GM12878 (cell line): Measurements from ENCODE around the gene PSMD8. TPM values are rescaled to one million over a fixed set of nuclear protein-coding genes. Genes with fewer than 3 reads are reported as not detected.

Source experiments
- CHD2 ChIP-seq: IDR thresholded peaks from 2 replicates; pipeline ENCODE4 v1.6.1; 2011; ENCODE audit warnings: low read depth, low read length, improper control_type of control experiment, borderline replicate concordance
- FOS ChIP-seq: IDR thresholded peaks from 3 replicates; pipeline ENCODE4 v1.6.1; 2011; ENCODE audit warnings: borderline replicate concordance; ENCODE audit not compliant: insufficient read length; ENCODE audit errors: extremely low read depth
- GATAD2B ChIP-seq: fragments of 450-650 bp; conservative IDR thresholded peaks from 2 replicates; pipeline ENCODE4 v1.6.1; 2017; ENCODE audit warnings: low read depth, mild to moderate bottlenecking, moderate library complexity
- NR2C2 ChIP-seq: IDR thresholded peaks from 2 replicates; pipeline ENCODE4 v1.6.1; 2011; ENCODE audit warnings: borderline replicate concordance, low read depth; ENCODE audit not compliant: control insufficient read depth, insufficient read length
- STAT1 ChIP-seq: fragments of 450-650 bp; conservative IDR thresholded peaks from 2 replicates; pipeline ENCODE4 v1.6.1; 2014; ENCODE audit warnings: antibody characterized with exemption, mild to moderate bottlenecking
- TCF3 ChIP-seq: IDR thresholded peaks from 2 replicates; pipeline ENCODE4 v1.6.1; 2012; ENCODE audit warnings: low read depth, mild to moderate bottlenecking, low read length, borderline replicate concordance; ENCODE audit not compliant: insufficient read depth
- polyA plus RNA-seq, 11 experiments: library from polyadenylated mRNA; depleted of rRNA in 4 of 11; unstranded in 6 of 11; stranded (reverse) in 5 of 11; fragments of >200 nt; fragmentation: Nextera tagmentation in 4 of 11; fragmentation: Illumina TruSeq in 1 of 11; extraction: Ambion mirVana in 4 of 11; extraction: Trizol in 1 of 11; gene quantifications; 1 replicate in 1 of 11; 2 replicates in 10 of 11; pipeline versions ENCODE4 v1.2.1 to v1.2.3, GENCODE V29; 2011 to 2016; ENCODE audit warnings: inconsistent platforms in 2 of 11, missing spikeins in 2 of 11, low read depth in 1 of 11
- total RNA-seq, 4 experiments: library from RNA; depleted of rRNA in 3 of 4; stranded (reverse); fragments of >200 nt in 3 of 4; fragmentation: Illumina TruSeq in 1 of 4; extraction: Trizol in 1 of 4; gene quantifications; 2 replicates each; pipeline versions ENCODE4 v1.2.1 to v1.2.3, GENCODE V29; 2013 to 2021
- TF ChIP-seq, protein P1 (sequence below): fragments of 450-650 bp; IDR thresholded peaks from 2 replicates; pipeline ENCODE4 v1.6.1; 2018; ENCODE audit warnings: borderline replicate concordance, mild to moderate bottlenecking; ENCODE audit not compliant: partially characterized antibody
- TF ChIP-seq, protein P2 (sequence below): fragments of 450-650 bp; conservative IDR thresholded peaks from 2 replicates; pipeline ENCODE4 v1.6.1; 2017; ENCODE audit warnings: mild to moderate bottlenecking, moderate library complexity
- TF ChIP-seq, protein P3 (sequence below): fragments of 450-650 bp; IDR thresholded peaks from 2 replicates; pipeline ENCODE4 v1.6.1; 2016; ENCODE audit warnings: mild to moderate bottlenecking, moderate library complexity, borderline replicate concordance
- TF ChIP-seq, protein P4 (sequence below): fragments of 450-650 bp; IDR thresholded peaks from 2 replicates; pipeline ENCODE4 v1.6.1; 2017; ENCODE audit warnings: mild to moderate bottlenecking, low read depth, inconsistent platforms; ENCODE audit not compliant: poor library complexity, severe bottlenecking
- TF ChIP-seq, protein P5 (sequence below): IDR thresholded peaks from 2 replicates; pipeline ENCODE4 v1.6.1; 2012; ENCODE audit warnings: improper control_type of control experiment, low read depth, low read length; ENCODE audit not compliant: insufficient replicate concordance

Gene PSMD8
- total and polyA plus RNA-seq, 10 of the 15 experiments (the other 5 are each of a cell fraction or from before 2014, with no cell fraction given): 81.2 to 409 (median 268) TPM

DNA sequence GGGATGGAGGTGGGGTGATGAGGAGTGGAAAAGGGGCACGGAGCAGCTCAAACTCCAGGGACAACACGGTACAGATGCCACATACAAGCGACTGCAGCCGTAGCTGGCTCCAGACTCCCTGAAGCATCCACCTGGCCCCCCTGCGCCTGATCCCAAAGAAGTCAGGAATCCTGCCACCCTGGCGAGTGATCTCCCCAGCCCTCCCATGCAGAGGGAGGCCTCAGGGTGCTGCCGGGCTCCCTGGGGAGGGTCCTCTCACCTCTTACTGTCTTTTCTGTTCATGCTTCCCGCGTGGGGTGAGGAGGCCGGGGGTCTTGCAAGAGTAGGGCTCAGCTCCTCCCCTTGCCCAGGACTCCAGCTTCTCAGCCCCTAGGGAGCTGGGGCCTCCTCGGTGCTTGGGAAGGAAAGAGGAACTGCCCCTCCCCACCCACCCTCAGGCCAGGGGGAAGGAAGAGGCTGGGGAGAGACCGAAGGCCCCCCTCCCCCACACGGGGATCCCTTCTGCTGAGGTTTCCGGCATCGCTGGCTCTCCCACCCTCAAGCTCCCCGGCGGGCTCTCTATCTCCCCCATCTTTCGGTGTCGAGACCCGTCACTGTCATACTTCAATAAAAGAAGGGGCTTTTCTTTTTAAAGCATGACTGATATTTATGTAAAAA lies 51.6 kb downstream of the PSMD8 start, which contains the start of gene RASGRP4 (continued):
- TF ChIP-seq, protein P1, sequence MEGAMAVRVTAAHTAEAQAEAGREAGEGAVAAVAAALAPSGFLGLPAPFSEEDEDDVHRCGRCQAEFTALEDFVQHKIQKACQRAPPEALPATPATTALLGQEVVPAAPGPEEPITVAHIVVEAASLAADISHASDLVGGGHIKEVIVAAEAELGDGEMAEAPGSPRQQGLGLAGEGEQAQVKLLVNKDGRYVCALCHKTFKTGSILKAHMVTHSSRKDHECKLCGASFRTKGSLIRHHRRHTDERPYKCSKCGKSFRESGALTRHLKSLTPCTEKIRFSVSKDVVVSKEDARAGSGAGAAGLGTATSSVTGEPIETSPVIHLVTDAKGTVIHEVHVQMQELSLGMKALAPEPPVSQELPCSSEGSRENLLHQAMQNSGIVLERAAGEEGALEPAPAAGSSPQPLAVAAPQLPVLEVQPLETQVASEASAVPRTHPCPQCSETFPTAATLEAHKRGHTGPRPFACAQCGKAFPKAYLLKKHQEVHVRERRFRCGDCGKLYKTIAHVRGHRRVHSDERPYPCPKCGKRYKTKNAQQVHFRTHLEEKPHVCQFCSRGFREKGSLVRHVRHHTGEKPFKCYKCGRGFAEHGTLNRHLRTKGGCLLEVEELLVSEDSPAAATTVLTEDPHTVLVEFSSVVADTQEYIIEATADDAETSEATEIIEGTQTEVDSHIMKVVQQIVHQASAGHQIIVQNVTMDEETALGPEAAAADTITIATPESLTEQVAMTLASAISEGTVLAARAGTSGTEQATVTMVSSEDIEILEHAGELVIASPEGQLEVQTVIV: no peak
- TF ChIP-seq, protein P2, sequence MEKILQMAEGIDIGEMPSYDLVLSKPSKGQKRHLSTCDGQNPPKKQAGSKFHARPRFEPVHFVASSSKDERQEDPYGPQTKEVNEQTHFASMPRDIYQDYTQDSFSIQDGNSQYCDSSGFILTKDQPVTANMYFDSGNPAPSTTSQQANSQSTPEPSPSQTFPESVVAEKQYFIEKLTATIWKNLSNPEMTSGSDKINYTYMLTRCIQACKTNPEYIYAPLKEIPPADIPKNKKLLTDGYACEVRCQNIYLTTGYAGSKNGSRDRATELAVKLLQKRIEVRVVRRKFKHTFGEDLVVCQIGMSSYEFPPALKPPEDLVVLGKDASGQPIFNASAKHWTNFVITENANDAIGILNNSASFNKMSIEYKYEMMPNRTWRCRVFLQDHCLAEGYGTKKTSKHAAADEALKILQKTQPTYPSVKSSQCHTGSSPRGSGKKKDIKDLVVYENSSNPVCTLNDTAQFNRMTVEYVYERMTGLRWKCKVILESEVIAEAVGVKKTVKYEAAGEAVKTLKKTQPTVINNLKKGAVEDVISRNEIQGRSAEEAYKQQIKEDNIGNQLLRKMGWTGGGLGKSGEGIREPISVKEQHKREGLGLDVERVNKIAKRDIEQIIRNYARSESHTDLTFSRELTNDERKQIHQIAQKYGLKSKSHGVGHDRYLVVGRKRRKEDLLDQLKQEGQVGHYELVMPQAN: no peak
- TF ChIP-seq, protein P3, sequence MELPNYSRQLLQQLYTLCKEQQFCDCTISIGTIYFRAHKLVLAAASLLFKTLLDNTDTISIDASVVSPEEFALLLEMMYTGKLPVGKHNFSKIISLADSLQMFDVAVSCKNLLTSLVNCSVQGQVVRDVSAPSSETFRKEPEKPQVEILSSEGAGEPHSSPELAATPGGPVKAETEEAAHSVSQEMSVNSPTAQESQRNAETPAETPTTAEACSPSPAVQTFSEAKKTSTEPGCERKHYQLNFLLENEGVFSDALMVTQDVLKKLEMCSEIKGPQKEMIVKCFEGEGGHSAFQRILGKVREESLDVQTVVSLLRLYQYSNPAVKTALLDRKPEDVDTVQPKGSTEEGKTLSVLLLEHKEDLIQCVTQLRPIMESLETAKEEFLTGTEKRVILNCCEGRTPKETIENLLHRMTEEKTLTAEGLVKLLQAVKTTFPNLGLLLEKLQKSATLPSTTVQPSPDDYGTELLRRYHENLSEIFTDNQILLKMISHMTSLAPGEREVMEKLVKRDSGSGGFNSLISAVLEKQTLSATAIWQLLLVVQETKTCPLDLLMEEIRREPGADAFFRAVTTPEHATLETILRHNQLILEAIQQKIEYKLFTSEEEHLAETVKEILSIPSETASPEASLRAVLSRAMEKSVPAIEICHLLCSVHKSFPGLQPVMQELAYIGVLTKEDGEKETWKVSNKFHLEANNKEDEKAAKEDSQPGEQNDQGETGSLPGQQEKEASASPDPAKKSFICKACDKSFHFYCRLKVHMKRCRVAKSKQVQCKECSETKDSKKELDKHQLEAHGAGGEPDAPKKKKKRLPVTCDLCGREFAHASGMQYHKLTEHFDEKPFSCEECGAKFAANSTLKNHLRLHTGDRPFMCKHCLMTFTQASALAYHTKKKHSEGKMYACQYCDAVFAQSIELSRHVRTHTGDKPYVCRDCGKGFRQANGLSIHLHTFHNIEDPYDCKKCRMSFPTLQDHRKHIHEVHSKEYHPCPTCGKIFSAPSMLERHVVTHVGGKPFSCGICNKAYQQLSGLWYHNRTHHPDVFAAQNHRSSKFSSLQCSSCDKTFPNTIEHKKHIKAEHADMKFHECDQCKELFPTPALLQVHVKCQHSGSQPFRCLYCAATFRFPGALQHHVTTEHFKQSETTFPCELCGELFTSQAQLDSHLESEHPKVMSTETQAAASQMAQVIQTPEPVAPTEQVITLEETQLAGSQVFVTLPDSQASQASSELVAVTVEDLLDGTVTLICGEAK: no peak
- TF ChIP-seq NR2C2: no peak
- no peak for TF ChIP-seq STAT1
- TF ChIP-seq GATAD2B: no peak
- TF ChIP-seq, protein P4, sequence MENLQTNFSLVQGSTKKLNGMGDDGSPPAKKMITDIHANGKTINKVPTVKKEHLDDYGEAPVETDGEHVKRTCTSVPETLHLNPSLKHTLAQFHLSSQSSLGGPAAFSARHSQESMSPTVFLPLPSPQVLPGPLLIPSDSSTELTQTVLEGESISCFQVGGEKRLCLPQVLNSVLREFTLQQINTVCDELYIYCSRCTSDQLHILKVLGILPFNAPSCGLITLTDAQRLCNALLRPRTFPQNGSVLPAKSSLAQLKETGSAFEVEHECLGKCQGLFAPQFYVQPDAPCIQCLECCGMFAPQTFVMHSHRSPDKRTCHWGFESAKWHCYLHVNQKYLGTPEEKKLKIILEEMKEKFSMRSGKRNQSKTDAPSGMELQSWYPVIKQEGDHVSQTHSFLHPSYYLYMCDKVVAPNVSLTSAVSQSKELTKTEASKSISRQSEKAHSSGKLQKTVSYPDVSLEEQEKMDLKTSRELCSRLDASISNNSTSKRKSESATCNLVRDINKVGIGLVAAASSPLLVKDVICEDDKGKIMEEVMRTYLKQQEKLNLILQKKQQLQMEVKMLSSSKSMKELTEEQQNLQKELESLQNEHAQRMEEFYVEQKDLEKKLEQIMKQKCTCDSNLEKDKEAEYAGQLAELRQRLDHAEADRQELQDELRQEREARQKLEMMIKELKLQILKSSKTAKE: no peak
- TF ChIP-seq TCF3: no peak
- TF ChIP-seq FOS: no peak
- TF ChIP-seq, protein P5, sequence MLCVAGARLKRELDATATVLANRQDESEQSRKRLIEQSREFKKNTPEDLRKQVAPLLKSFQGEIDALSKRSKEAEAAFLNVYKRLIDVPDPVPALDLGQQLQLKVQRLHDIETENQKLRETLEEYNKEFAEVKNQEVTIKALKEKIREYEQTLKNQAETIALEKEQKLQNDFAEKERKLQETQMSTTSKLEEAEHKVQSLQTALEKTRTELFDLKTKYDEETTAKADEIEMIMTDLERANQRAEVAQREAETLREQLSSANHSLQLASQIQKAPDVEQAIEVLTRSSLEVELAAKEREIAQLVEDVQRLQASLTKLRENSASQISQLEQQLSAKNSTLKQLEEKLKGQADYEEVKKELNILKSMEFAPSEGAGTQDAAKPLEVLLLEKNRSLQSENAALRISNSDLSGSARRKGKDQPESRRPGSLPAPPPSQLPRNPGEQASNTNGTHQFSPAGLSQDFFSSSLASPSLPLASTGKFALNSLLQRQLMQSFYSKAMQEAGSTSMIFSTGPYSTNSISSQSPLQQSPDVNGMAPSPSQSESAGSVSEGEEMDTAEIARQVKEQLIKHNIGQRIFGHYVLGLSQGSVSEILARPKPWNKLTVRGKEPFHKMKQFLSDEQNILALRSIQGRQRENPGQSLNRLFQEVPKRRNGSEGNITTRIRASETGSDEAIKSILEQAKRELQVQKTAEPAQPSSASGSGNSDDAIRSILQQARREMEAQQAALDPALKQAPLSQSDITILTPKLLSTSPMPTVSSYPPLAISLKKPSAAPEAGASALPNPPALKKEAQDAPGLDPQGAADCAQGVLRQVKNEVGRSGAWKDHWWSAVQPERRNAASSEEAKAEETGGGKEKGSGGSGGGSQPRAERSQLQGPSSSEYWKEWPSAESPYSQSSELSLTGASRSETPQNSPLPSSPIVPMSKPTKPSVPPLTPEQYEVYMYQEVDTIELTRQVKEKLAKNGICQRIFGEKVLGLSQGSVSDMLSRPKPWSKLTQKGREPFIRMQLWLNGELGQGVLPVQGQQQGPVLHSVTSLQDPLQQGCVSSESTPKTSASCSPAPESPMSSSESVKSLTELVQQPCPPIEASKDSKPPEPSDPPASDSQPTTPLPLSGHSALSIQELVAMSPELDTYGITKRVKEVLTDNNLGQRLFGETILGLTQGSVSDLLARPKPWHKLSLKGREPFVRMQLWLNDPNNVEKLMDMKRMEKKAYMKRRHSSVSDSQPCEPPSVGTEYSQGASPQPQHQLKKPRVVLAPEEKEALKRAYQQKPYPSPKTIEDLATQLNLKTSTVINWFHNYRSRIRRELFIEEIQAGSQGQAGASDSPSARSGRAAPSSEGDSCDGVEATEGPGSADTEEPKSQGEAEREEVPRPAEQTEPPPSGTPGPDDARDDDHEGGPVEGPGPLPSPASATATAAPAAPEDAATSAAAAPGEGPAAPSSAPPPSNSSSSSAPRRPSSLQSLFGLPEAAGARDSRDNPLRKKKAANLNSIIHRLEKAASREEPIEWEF: no peak
- TF ChIP-seq CHD2: no peak
